Gastrocnemius medialis (tissue), 4 donors: ENCODE results near the gene EIF2D. TPM values are rescaled to one million over a fixed set of nuclear protein-coding genes. Genes with fewer than 3 reads are reported as not detected.

Experiments used
- ATAC-seq, 2 donors: fragments of 150-250 bp; one replicate each; pipeline ENCODE4 v1.9.1; 2016
- DNase-seq, 2 donors: peaks; one replicate each; pipeline ENCODE4 v3.0.0-alpha.2; 2019
- H3K27ac ChIP-seq, 4 donors: fragments of 200-600 bp; sonication (generic); 1 replicate in 1 of 4; 2 replicates in 3 of 4; pipeline ENCODE4 v1.5.1; 2016 to 2018; ENCODE audit warnings: mild to moderate bottlenecking in 2 of 4, moderate library complexity in 1 of 4
- H3K27me3 ChIP-seq, 3 donors: fragments of 200-600 bp; sonication (generic) in 2 of 3; 1 replicate in 1 of 3; 2 replicates in 2 of 3; pipeline versions ENCODE4 v1.5.1 to v1.6.0; 2016 to 2019; ENCODE audit warnings: mild to moderate bottlenecking in 1 of 3, moderate library complexity in 1 of 3
- H3K36me3 ChIP-seq, 2 donors: fragments of 200-600 bp; sonication (generic) in 1 of 2; one replicate each; pipeline ENCODE4 v1.5.1; 2017 to 2018
- H3K4me1 ChIP-seq, 2 donors: fragments of 200-600 bp; sonication (generic) in 1 of 2; one replicate each; pipeline ENCODE4 v1.5.1; 2016 to 2017; ENCODE audit warnings: mild to moderate bottlenecking in 2 of 2
- H3K4me3 ChIP-seq, 4 donors: fragments of 200-600 bp; sonication (generic) in 3 of 4; 1 replicate in 1 of 4; 2 replicates in 3 of 4; pipeline ENCODE4 v1.5.1; 2016 to 2019; ENCODE audit warnings: mild to moderate bottlenecking in 2 of 4
- H3K9me3 ChIP-seq, 3 donors: fragments of 200-600 bp; sonication (generic) in 2 of 3; 1 replicate in 1 of 3; 2 replicates in 2 of 3; pipeline ENCODE4 v1.5.1; 2016 to 2019
- CTCF ChIP-seq, 5 experiments: fragments of 450-650 bp in 3 of 5; fragments of 200-600 bp in 2 of 5; sonication (generic) in 2 of 5; IDR thresholded peaks in 4 of 5; conservative IDR thresholded peaks in 1 of 5; 1 replicate in 4 of 5; 2 replicates in 1 of 5; pipeline ENCODE4 v1.5.1; 2016 to 2019; ENCODE audit warnings: antibody characterized with exemption in 5 of 5, mild to moderate bottlenecking in 3 of 5, moderate library complexity in 3 of 5
- POLR2A ChIP-seq, 2 donors: fragments of 450-650 bp; IDR thresholded peaks; one replicate each; pipeline ENCODE4 v1.6.1; 2017; ENCODE audit warnings: antibody characterized with exemption in 2 of 2, mild to moderate bottlenecking in 2 of 2, moderate library complexity in 2 of 2
- in situ Hi-C, 4 donors: fragments of 200-750 bp; cut with MboI; loops; one replicate each; pipeline versions ENCODE4 v1.15.0 to v1.8.0; 2017; ENCODE audit warnings: low sequenced_read_pairs in 4 of 4
- intact Hi-C: fragments of 100-400 bp; cut with DNase I; formaldehyde crosslinking; loops from one replicate; pipeline ENCODE4 v1.15.1; 2023; ENCODE audit warnings: low total_unique reads
- total RNA-seq, 4 donors: library from RNA; depleted of rRNA; stranded (reverse); fragments of >200 nt; gene quantifications; one replicate each; pipeline versions ENCODE4 v1.1.0 to v1.2.3, GENCODE V29; 2016

The EIF2D gene
- total RNA-seq, 4 donors from 2014 or later: 23.7 to 61.2 (median 38.6) TPM

DNA sequence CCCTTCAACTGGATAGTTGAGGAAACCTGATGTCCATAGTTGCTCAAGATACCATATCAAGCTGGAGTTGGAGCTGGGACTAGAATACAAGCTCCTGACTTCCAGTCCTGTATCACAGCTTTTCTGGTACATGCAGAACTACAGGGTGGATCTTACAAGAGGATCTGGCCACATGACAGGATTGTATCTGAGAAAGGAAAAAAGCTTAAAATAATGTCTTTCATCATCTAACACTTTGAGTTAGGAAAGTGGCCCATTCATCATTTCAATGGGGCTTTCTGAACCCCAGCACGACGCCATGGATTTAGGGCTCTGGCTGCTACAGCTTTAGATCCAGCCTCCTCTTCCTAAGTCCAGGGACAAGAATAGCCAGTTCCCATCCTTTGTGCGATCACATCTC lies 58.1 kb downstream of the EIF2D start:
- intact Hi-C loops: loop anchor here (5.0 kb wide), 1 partner anchor 47 kb away; the partner anchor contains the start of gene RASSF5
- H3K4me1 ChIP-seq: peaks cover 17 to 37% of the 10 kb centered on the region in 2 donors
- TF ChIP-seq POLR2A (IDR thresholded peaks at IDR 0.05): no peak
- TF ChIP-seq CTCF (IDR thresholded peaks at IDR 0.05 in 4 of 5, conservative IDR thresholded peaks at IDR 0.05 in 1 of 5): no peak

GRCh38 chr1:206551986-206552326 lies 60.3 kb downstream of the EIF2D start:
- H3K9me3 ChIP-seq: no peaks in the 10 kb centered on the region
- no peaks in the 10 kb centered on the region for H3K27me3 ChIP-seq
- DNase-seq (no peak), ATAC-seq (no peak)
- no peaks in the 10 kb centered on the region for H3K36me3 ChIP-seq
- H3K4me3 ChIP-seq: no peak overlapping the region
- intact Hi-C loops (loop anchor here (5.0 kb wide), 1 partner anchor 45 kb away; the partner anchor contains the start of gene RASSF5), in situ Hi-C loops (no loop called here)
- TF ChIP-seq CTCF (IDR thresholded peaks at IDR 0.05 in 4 of 5, conservative IDR thresholded peaks at IDR 0.05 in 1 of 5): no peak
- H3K4me1 ChIP-seq: peaks cover 10 to 26% of the 10 kb centered on the region in 2 donors
- no peak overlapping the region for H3K27ac ChIP-seq

More for the DNA sequence above, 58.1 kb downstream of the EIF2D start:
- no peak overlapping the region for H3K4me3 ChIP-seq
- H3K27ac ChIP-seq: peak overlapping the region in 3 of 4 donors; percentile 52 to 81 (median 70)
- DNase-seq (peak in 1 of 2 donors; percentile 12), ATAC-seq (peak; percentile 40 to 71)
- H3K9me3 ChIP-seq: no peaks in the 10 kb centered on the region
- no peaks in the 10 kb centered on the region for H3K27me3 ChIP-seq
- H3K36me3 ChIP-seq: no peaks in the 10 kb centered on the region
- in situ Hi-C loops: no loop called here

GRCh38 chr1:206551296-206551985 lies 60.8 kb downstream of the EIF2D start:
- Histone ChIP-seq H3K9me3 (no peaks in the 10 kb centered on the region), H3K4me3 (no peak overlapping the region), H3K36me3 (no peaks in the 10 kb centered on the region), H3K27me3 (no peaks in the 10 kb centered on the region), H3K4me1 (peaks cover 5 to 21% of the 10 kb centered on the region in 2 donors), H3K27ac (peak overlapping the region in 1 of 4 donors; percentile 23)
- TF ChIP-seq CTCF (IDR thresholded peaks at IDR 0.05 in 4 of 5, conservative IDR thresholded peaks at IDR 0.05 in 1 of 5) (no peak), POLR2A (IDR thresholded peaks at IDR 0.05) (no peak)
- ATAC-seq (no peak), DNase-seq (no peak)
- in situ Hi-C loops (no loop called here), intact Hi-C loops (loop anchor here (5.0 kb wide), 1 partner anchor 44 kb away; the partner anchor contains the start of gene RASSF5)

DNA sequence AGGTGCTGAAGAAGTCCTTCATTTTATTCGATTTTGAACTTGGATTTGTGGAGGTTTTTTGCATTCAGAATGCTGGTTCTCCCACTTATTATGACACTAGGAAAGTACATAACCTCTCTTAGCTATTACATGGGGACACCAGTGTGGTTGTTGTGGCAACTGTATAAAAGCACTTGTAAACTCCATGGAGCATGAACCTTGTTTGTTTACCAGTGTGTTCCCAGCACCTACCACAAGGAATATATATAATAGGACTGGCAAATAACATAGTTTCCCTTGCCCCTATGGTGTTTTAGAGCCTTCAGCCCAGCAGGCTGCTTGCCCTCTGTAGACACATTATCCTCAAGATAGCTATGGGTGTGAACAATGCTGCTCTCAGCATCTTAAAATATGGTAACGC lies 61.8 kb downstream of the EIF2D start:
- TF ChIP-seq POLR2A (IDR thresholded peaks at IDR 0.05) (no peak), CTCF (IDR thresholded peaks at IDR 0.05 in 4 of 5, conservative IDR thresholded peaks at IDR 0.05 in 1 of 5) (no peak)
- no peaks in the 10 kb centered on the region for H3K9me3 ChIP-seq
- H3K27me3 ChIP-seq: no peaks in the 10 kb centered on the region
- H3K4me1 ChIP-seq: peaks cover 5 to 11% of the 10 kb centered on the region in 2 donors
- in situ Hi-C loops: no loop called here
- H3K27ac ChIP-seq: no peak overlapping the region
- intact Hi-C loops: loop anchor here (5.0 kb wide), 1 partner anchor 43 kb away; the partner anchor contains the start of gene RASSF5
- H3K4me3 ChIP-seq: no peak overlapping the region
- ATAC-seq (no peak), DNase-seq (no peak)
- no peaks in the 10 kb centered on the region for H3K36me3 ChIP-seq
